Fibroblast of villous mesenchyme (primary cell): ENCODE results near the gene SMAD5. TPM values are rescaled to one million over a fixed set of nuclear protein-coding genes. Genes with fewer than 3 reads are reported as not detected.

Source experiments
- DNase-seq: peaks from one replicate; pipeline ENCODE4 v3.0.0-alpha.2; 2010; ENCODE audit warnings: low read depth
- H3K4me3 ChIP-seq: 2 replicates; pipeline ENCODE4 v1.5.1; 2011; ENCODE audit warnings: low read depth, mild to moderate bottlenecking, low read length
- small RNA-seq: library from RNA; depleted of rRNA; stranded (forward); fragments of <200 nt; gene quantifications from one replicate; pipeline ENCODE3, GENCODE V24; 2012
- total RNA-seq: library from RNA; depleted of rRNA; stranded (reverse); fragments of >200 nt; gene quantifications from 2 replicates; pipeline ENCODE4 v1.2.3, GENCODE V29; 2012
- TF ChIP-seq, protein P1 (sequence below): IDR thresholded peaks from 2 replicates; pipeline ENCODE4 v1.5.1; 2012; ENCODE audit warnings: low read depth, mild to moderate bottlenecking, low read length; ENCODE audit not compliant: insufficient read depth

Gene SMAD5
- total RNA-seq, 1 donor, result 85.1 TPM

- no peak for DNase-seq
- no peak overlapping the region for H3K4me3 ChIP-seq
- TF ChIP-seq, protein P1, sequence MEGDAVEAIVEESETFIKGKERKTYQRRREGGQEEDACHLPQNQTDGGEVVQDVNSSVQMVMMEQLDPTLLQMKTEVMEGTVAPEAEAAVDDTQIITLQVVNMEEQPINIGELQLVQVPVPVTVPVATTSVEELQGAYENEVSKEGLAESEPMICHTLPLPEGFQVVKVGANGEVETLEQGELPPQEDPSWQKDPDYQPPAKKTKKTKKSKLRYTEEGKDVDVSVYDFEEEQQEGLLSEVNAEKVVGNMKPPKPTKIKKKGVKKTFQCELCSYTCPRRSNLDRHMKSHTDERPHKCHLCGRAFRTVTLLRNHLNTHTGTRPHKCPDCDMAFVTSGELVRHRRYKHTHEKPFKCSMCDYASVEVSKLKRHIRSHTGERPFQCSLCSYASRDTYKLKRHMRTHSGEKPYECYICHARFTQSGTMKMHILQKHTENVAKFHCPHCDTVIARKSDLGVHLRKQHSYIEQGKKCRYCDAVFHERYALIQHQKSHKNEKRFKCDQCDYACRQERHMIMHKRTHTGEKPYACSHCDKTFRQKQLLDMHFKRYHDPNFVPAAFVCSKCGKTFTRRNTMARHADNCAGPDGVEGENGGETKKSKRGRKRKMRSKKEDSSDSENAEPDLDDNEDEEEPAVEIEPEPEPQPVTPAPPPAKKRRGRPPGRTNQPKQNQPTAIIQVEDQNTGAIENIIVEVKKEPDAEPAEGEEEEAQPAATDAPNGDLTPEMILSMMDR, result no peak
These were observed 90.1 kb downstream of the SMAD5 start for GRCh38 chr5:136222580-136223235.

DNA sequence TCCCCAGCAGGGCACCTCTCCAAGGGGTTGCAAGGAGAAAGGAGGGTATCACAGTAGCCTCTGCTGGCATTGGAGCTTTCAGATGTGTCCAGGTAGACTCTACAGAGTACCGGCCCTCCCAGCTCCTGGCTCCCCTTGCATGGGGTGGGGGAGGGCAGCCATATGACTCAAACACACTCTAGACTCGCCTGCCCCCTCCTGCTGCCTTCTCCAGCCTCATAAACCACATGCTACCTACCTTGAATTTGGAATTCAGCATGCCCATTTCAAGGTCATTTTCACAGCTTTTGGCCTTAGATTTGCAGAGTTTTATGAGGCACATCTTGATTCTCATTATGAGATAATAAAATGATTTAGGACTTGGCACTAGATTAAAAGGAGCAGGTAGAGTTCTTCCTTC is 93.2 kb downstream of the SMAD5 start:
- DNase-seq, result no peak
- TF ChIP-seq, protein P1, result no peak
- H3K4me3 ChIP-seq, result no peak overlapping the region

DNA sequence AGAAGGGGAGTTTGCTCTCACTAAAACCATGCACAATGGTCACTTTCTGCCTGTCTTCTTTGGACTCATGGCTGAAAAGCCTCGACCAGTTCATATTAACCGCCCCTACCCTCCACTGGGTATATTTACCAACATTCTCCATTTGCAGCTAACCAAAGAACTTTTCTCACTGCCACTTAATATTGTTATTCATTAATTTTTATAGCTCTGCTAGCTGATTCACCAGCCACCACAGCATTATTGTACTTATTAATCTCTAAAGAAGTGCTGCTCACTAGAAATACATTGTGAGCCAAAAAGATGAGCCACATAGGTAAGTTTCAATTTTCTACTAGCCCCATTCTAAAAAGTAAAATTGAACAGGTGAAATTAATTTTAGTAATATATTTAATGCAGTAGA is 93.8 kb downstream of the SMAD5 start:
- H3K4me3 ChIP-seq, result no peak overlapping the region
- TF ChIP-seq, protein P1, result no peak
- DNase-seq, result no peak

GRCh38 chr5:136228136-136228757 is 95.6 kb downstream of the SMAD5 start:
- DNase-seq, result no peak
- TF ChIP-seq, protein P1, result no peak
- H3K4me3 ChIP-seq, result no peak overlapping the region

DNA sequence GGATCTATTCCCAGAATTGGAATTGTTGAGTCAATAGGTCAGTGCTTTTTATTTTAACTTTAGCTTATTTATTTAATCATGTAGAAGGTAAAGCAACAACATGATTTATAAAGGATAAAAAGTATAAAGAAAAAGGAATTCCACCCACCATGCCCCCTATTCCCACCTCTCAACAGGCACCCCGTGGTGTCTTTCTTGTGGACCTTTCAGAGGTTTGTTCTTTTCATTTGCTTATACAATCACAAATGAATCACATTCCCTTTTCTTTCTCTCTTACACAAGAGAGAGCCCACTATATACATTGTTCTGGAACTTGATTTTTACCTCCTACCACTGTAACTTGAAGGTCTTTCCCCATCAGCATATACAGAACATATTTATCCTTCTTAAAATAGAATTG is 97.5 kb downstream of the SMAD5 start:
- DNase-seq, result no peak
- TF ChIP-seq, protein P1, result no peak
- no peak overlapping the region for H3K4me3 ChIP-seq

GRCh38 chr5:136232316-136232715 is 99.7 kb downstream of the SMAD5 start:
- H3K4me3 ChIP-seq, result no peak overlapping the region
- no peak for DNase-seq
- TF ChIP-seq, protein P1, result no peak

Small RNAs within 50 kb of the gene (small RNA-seq; reads per million reads assigned to genes)
- gene RF02173, result not detected
- not detected for gene RF02175
- gene RF02176, result not detected

Other genes starting within 250 kb of the SMAD5 start
- gene IL9, start 237.0 kb upstream of the SMAD5 start, total RNA-seq, result not detected in 2 replicates
- gene LECT2, start 177.9 kb upstream of the SMAD5 start, total RNA-seq, result not detected in 2 replicates
- 281 and 496 TPM in 2 replicates for gene TGFBI, start 103.9 kb upstream of the SMAD5 start, total RNA-seq
- gene SMIM32, start 60.3 kb downstream of the SMAD5 start, total RNA-seq, result not detected in 2 replicates
- gene TRPC7, start 232.7 kb downstream of the SMAD5 start, total RNA-seq, result not detected in 2 replicates